GM12865 (cell line): ENCODE data around the gene PALM2AKAP2.
"Not testable (repeated sequence)": the region's sequence is repeated elsewhere in the genome, so short reads cannot be mapped to it uniquely, and the experiment has no call there.

ENCODE experiments used
- DNase-seq: peaks from one replicate; pipeline ENCODE4 v3.0.0; 2010; ENCODE audit warnings: low read depth
- H3K4me3 ChIP-seq: 2 replicates; pipeline ENCODE4 v1.5.1; 2011; ENCODE audit warnings: mild to moderate bottlenecking, low read depth, low read length, control low read depth
- CTCF ChIP-seq: IDR thresholded peaks from 2 replicates; pipeline ENCODE4 v1.5.1; 2011; ENCODE audit warnings: low read length, control low read depth, low read depth, inconsistent platforms; ENCODE audit not compliant: insufficient read depth; ENCODE audit errors: missing control alignments

The PALM2AKAP2 gene

DNA sequence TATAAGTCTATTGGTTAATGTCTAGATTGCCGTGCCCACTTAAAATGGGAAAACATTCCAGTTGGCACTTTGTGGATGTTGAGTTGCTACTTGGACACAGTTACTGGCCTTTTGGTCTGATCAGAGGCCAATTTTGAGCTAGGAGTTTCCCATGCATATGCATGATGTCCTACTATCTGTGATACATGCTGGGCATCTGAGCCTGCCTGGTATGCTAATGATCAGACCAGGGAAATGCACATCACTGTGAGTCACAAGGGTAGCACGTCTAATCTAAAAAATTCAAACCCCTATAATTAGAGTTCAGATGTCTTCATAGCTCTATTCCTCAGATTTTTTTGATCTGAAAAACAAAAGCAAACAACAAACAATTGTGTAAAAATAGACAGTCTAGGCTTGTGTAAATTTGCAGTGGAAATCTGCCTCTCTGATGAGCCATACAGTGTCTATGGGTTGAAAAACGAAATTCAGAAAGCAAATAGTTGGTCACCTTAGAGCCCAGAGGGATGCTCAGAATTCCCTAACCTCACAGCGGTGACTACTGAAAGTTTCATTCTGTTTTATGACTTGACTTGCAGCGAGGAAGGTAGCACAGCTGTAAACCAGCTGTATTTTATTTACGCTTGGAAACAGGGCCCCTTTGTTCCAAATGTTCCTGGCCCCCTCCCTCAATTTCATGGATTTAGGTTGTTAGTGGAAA is 37.3 kb downstream of the PALM2AKAP2 start:
- TF ChIP-seq CTCF: no peak
- no peak for DNase-seq
- H3K4me3 ChIP-seq: no peak overlapping the region

GRCh38 chr9:109817846-109818472 is 38.0 kb downstream of the PALM2AKAP2 start:
- peak; percentile 87 for DNase-seq
- TF ChIP-seq CTCF: peak; percentile 80
- no peak overlapping the region for H3K4me3 ChIP-seq

GRCh38 chr9:109821711-109822110 is 41.7 kb downstream of the PALM2AKAP2 start:
- no peak for TF ChIP-seq CTCF
- DNase-seq: no peak
- H3K4me3 ChIP-seq: no peak overlapping the region

DNA sequence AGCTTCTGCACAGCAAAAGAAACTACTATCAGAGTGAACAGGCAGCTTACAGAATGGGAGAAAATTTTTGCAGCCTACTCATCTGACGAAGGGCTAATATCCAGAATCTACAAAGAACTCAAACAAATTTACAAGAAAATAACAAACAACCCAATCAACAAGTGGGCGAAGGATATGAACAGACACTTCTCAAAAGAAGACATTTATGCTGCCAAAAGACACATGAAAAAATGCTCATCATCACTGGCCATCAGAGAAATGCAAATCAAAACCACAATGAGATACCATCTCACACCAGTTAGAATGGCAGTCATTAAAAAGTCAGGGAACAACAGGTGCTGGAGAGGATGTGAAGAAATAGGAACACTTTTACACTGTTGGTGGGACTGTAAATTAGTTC is 45.4 kb downstream of the PALM2AKAP2 start:
- H3K4me3 ChIP-seq, DNase-seq: not testable (repeated sequence)

DNA sequence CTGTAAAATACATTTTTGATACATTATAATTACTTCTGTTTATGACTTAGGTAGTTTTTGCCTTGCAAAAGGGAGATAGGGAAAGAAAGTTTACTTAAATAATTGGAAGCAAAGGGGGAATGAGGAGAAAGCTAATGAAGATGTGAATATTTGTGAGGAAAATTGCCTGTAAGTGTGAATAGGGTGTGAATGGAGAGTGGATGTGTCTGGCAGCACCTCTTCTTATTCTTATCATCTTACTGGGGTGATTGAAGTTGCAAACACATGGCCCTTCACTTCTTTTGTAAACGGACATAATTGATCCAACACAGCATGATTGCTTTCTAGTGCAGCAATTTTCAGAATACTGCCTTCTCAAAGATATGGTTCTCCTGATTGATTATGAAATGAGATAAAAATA is 46.6 kb downstream of the PALM2AKAP2 start:
- DNase-seq: no peak
- H3K4me3 ChIP-seq: no peak overlapping the region
- TF ChIP-seq CTCF: no peak

DNA sequence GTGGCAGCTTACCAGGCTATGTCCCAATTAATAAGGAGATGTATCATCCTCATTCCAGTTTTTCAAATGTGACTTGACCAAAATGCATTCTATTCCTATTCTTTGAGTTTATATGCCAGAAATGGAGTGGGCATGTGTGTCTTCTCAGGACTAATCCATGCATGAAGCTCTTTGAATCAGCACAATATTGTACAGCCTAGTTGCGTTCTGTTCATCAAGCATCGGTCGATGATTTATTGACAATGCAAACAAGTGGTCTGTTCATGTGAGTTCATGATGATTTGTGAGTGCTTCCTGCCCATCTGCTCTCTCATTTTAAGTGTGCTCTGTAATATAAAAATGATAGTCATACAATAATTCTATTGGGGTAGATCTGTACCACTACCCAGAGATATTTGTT is 48.3 kb downstream of the PALM2AKAP2 start:
- H3K4me3 ChIP-seq: no peak overlapping the region
- TF ChIP-seq CTCF: no peak
- no peak for DNase-seq
